Dermis microvascular lymphatic vessel endothelial cell (primary cell): ENCODE data around the gene CABP7. TPM values are rescaled to one million over a fixed set of nuclear protein-coding genes. Genes with fewer than 3 reads are reported as not detected.

Experiments used
- DNase-seq, 2 donors: peaks; one replicate each; pipeline versions ENCODE4 v3.0.0 to v3.0.0-alpha.2; 2010; ENCODE audit warnings: low read depth in 2 of 2
- total RNA-seq: library from RNA; depleted of rRNA; stranded (reverse); fragments of >200 nt; gene quantifications from 2 replicates; pipeline ENCODE4 v1.2.1, GENCODE V29; 2014

Gene CABP7
- total RNA-seq, 1 donor from 2014 or later: not detected

GRCh38 chr22:29772170-29772641 lies 52.4 kb downstream of the CABP7 start:
- DNase-seq: peak; percentile 6 to 60

GRCh38 chr22:29773233-29773632 lies 53.4 kb downstream of the CABP7 start:
- DNase-seq: peak in 1 of 2 donors; percentile 10

GRCh38 chr22:29780220-29780619 lies 60.4 kb downstream of the CABP7 start:
- DNase-seq: no peak

DNA sequence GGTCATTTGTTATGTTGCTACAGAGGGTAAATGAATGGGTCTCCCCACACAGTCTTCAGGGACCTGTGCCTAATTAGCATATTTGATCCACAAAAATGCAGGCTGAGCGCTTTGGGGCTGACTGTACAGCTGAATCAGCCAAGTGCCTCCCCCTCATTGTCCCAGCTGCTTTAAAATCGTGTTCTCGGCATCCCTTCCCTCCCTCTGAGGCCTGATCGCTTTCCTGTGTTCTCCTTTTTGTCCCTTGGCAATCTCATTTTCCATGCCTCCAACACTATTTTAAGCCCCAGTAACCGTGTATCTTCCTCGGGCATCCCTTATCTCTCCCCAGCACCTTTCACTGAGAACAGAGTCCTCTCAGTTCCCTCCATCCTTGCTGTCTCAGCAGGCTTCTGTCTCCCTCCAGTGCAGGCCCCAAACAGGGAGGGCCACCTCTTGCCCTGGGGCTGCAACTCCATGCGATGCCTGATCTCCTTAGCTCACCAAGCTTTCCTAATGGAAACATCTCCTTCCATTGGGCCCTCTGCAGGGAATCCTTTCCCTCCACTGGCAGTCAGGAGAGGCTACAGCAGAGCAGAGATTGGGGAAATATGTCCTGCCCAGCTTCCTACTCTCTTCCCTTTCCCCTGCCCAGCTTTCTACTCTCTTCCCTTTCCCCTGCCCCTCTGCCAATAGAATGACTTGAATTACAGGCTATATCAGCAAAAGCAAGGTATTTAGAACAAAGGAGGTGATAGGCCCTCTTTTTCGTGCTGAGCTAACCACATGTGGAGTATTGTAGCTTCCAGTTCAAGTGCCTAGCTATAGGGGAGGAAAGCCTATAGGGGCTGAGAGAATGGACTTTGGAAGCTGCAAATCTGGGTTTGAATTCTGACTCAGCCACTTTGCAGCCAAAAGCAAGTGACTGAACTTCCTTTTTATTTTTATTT lies 61.2 kb downstream of the CABP7 start:
- no peak for DNase-seq

Other genes starting within 250 kb of the CABP7 start
- gene NEFH, start 239.8 kb upstream of the CABP7 start, total RNA-seq: 0.13 TPM in 2 replicates
- gene THOC5, start 166.2 kb upstream of the CABP7 start, total RNA-seq: 28.1 and 32.1 TPM in 2 replicates
- 32.2 and 39.3 TPM in 2 replicates for gene NIPSNAP1, start 138.9 kb upstream of the CABP7 start, total RNA-seq
- 43.8 and 51.0 TPM in 2 replicates for gene NF2, start 116.4 kb upstream of the CABP7 start, total RNA-seq
- gene ZMAT5, start 47.0 kb downstream of the CABP7 start, total RNA-seq: 13.7 and 17.1 TPM in 2 replicates
- gene UQCR10, start 47.4 kb downstream of the CABP7 start, total RNA-seq: 66.5 and 69.7 TPM in 2 replicates
- 19.1 and 28.1 TPM in 2 replicates for gene ASCC2, start 118.3 kb downstream of the CABP7 start, total RNA-seq
- gene MTMR3, start 163.2 kb downstream of the CABP7 start, total RNA-seq: 22.0 and 32.9 TPM in 2 replicates